Measurements from ENCODE around the gene TBX18. TPM values are rescaled to one million over a fixed set of nuclear protein-coding genes. Genes with fewer than 3 reads are reported as not detected.

The TBX18 gene
- total RNA-seq, 1 experiment from 2014 or later = 14.4 TPM

- TF ChIP-seq ZBTB33 (IDR thresholded peaks at IDR 0.05; ENCODE audit: extremely low read depth, insufficient replicate concordance, low read length) = no peak
- TF ChIP-seq ATF3 (IDR thresholded peaks at IDR 0.05) = no peak
- TF ChIP-seq ZNF274 (IDR thresholded peaks at IDR 0.05; ENCODE audit: low read depth, low read length) = no peak
- no peak for TF ChIP-seq EZH2 (IDR thresholded peaks at IDR 0.05)
- no peak for TF ChIP-seq YY1 (IDR thresholded peaks at IDR 0.05; ENCODE audit: extremely low read depth, insufficient replicate concordance, low read depth, low read length)
- TF ChIP-seq CTCF (IDR thresholded peaks at IDR 0.05 in 2 of 3, conservative IDR thresholded peaks at IDR 0.05 in 1 of 3; ENCODE audit: borderline replicate concordance in 1 of 3, insufficient read depth in 1 of 3, low read depth in 2 of 3, low read length in 2 of 3) = no peak
Measured at GRCh38 chr6:84758486-84758885, 5.9 kb downstream of the TBX18 start (continued).

GRCh38 chr6:84756877-84757276 lies 7.5 kb downstream of the TBX18 start:
- no peaks in the 10 kb centered on the region for H3K4me1 ChIP-seq (ENCODE audit: control insufficient read depth in 1 of 2, insufficient read depth in 2 of 2, low read length in 2 of 2)
- intact Hi-C loops (cut with micrococcal nuclease) = no loop called here
- ChIA-PET CTCF (interaction anchor here (0.8 kb wide), 1 partner anchor 335 kb away, joined by 3 read pairs; no protein-coding TSS in a partner anchor), RAD21 (ENCODE audit: low non-redundant PET in 1 of 2, low total read pairs in 2 of 2, uncharacterized antibody in 2 of 2, unreplicated experiment in 2 of 2) (no interaction called here), POLR2A (no interaction called here)
- H3K36me3 ChIP-seq (ENCODE audit: control insufficient read depth in 1 of 2, insufficient read depth in 2 of 2, low read length in 2 of 2) = no peaks in the 10 kb centered on the region
- H2AFZ ChIP-seq (ENCODE audit: low read depth, low read length, poor library complexity, severe bottlenecking) = no peak overlapping the region
- BruUV-seq (replicated peaks) = no TSS peak
- no peaks in the 10 kb centered on the region for H3K9me2 ChIP-seq (ENCODE audit: insufficient read depth)
- no peak for DNase-seq (ENCODE audit: low read depth, low spot score)
- H3K9me3 ChIP-seq (ENCODE audit: control insufficient read depth in 1 of 2, insufficient read depth in 1 of 2, low read depth in 1 of 2, low read length in 2 of 2) = no peaks in the 10 kb centered on the region
- no peaks in the 10 kb centered on the region for H4K20me1 ChIP-seq (ENCODE audit: insufficient read depth)
- H3K4me2 ChIP-seq (ENCODE audit: low read length) = no peak overlapping the region
- no peak overlapping the region for H3K27ac ChIP-seq (ENCODE audit: low read depth, low read length)
- no peaks in the 10 kb centered on the region for H3K27me3 ChIP-seq (ENCODE audit: insufficient read depth, low read length)
- no peak overlapping the region for H3K9ac ChIP-seq (ENCODE audit: low read length)
- H3K79me2 ChIP-seq (ENCODE audit: insufficient read depth, low read length) = peaks cover 20% of the 10 kb centered on the region
- H3K4me3 ChIP-seq (replicated peaks in 1 of 2; ENCODE audit: low read depth in 1 of 2, low read length in 2 of 2) = no peak overlapping the region
- ATAC-seq = no peak
- TF ChIP-seq CBX3 (IDR thresholded peaks at IDR 0.05; ENCODE audit: low read depth) (no peak), RAD21 (IDR thresholded peaks at IDR 0.05; ENCODE audit: low read depth) (no peak), REST (IDR thresholded peaks at IDR 0.05; ENCODE audit: low read depth) (no peak), ZNF274 (IDR thresholded peaks at IDR 0.05; ENCODE audit: low read depth, low read length) (no peak), CEBPB (IDR thresholded peaks at IDR 0.05; ENCODE audit: low read depth) (no peak), ZFX (IDR thresholded peaks at IDR 0.05) (no peak), MAX (IDR thresholded peaks at IDR 0.05) (no peak), CTCF (IDR thresholded peaks at IDR 0.05 in 2 of 3, conservative IDR thresholded peaks at IDR 0.05 in 1 of 3; ENCODE audit: borderline replicate concordance in 1 of 3, insufficient read depth in 1 of 3, low read depth in 2 of 3, low read length in 2 of 3) (no peak), YY1 (IDR thresholded peaks at IDR 0.05; ENCODE audit: extremely low read depth, insufficient replicate concordance, low read depth, low read length) (no peak), FOSL1 (IDR thresholded peaks at IDR 0.05; ENCODE audit: low read depth) (no peak)

Data from HCT116 (cell line).